ENCODE measurements around the gene B3GNT8. TPM values are rescaled to one million over a fixed set of nuclear protein-coding genes. Genes with fewer than 3 reads are reported as not detected.

The B3GNT8 gene
- polyA plus RNA-seq, 1 of the 3 experiments (the other 2 are of a cell fraction) = not detected

- Histone ChIP-seq H3K27ac (ENCODE audit: low read depth in 2 of 2, low read length in 1 of 2) (no peak overlapping the region), H3K36me3 (replicated peaks in 1 of 2; ENCODE audit: control insufficient read depth in 1 of 2, insufficient read depth in 2 of 2, low read length in 1 of 2) (peaks cover 0 to 3% of the 10 kb centered on the region in 2 experiments), H3K79me2 (ENCODE audit: insufficient read depth) (no peaks in the 10 kb centered on the region), H3K9me3 (no peaks in the 10 kb centered on the region), H3K9me2 (no peaks in the 10 kb centered on the region), H4K20me1 (ENCODE audit: insufficient read depth) (no peaks in the 10 kb centered on the region), H3K4me2 (no peak overlapping the region), H2AFZ (ENCODE audit: low read depth) (no peak overlapping the region), H3K9ac (no peak overlapping the region), H3K27me3 (ENCODE audit: insufficient read depth) (peaks cover 84% of the 10 kb centered on the region), H3K4me1 (ENCODE audit: control insufficient read depth in 1 of 2, insufficient read depth in 2 of 2, low read depth in 1 of 2, low read length in 1 of 2) (no peaks in the 10 kb centered on the region), H3F3A (replicated peaks; ENCODE audit: insufficient read depth) (no peaks in the 10 kb centered on the region), H3K4me3 (ENCODE audit: low read depth in 2 of 2, low read length in 1 of 2) (no peak overlapping the region)
- no peak for DNase-seq
- WGBS (ENCODE audit: low lambda C conversion rate) = 4% methylated on average over 6 of the region's 6 CpGs
- ChIA-PET CTCF (no interaction called here), POLR2A (no interaction called here)
- TF ChIP-seq USF1 (IDR thresholded peaks at IDR 0.05; ENCODE audit: borderline replicate concordance, low read depth) = no peak
- no peak for TF ChIP-seq ELF1 (IDR thresholded peaks at IDR 0.05)
These were observed 35.3 kb upstream of the B3GNT8 start for GRCh38 chr19:41462497-41462896.

- Histone ChIP-seq H3K9me3 (no peaks in the 10 kb centered on the region), H3K9ac (no peak overlapping the region), H3K4me2 (no peak overlapping the region), H3K4me3 (ENCODE audit: low read depth in 2 of 2, low read length in 1 of 2) (no peak overlapping the region), H3K9me2 (no peaks in the 10 kb centered on the region), H4K20me1 (ENCODE audit: insufficient read depth) (no peaks in the 10 kb centered on the region), H3K36me3 (replicated peaks in 1 of 2; ENCODE audit: control insufficient read depth in 1 of 2, insufficient read depth in 2 of 2, low read length in 1 of 2) (no peaks in the 10 kb centered on the region), H3K27me3 (ENCODE audit: insufficient read depth) (peaks cover 60% of the 10 kb centered on the region), H2AFZ (ENCODE audit: low read depth) (no peak overlapping the region), H3K79me2 (ENCODE audit: insufficient read depth) (no peaks in the 10 kb centered on the region), H3K4me1 (ENCODE audit: control insufficient read depth in 1 of 2, insufficient read depth in 2 of 2, low read depth in 1 of 2, low read length in 1 of 2) (no peaks in the 10 kb centered on the region), H3K27ac (ENCODE audit: low read depth in 2 of 2, low read length in 1 of 2) (no peak overlapping the region), H3F3A (replicated peaks; ENCODE audit: insufficient read depth) (no peaks in the 10 kb centered on the region)
- POLR2A ChIA-PET = no interaction called here
- no peak for DNase-seq
- CTCF ChIA-PET = interaction anchor here (1.6 to 2.0 kb wide), 3 partner anchors 8 to 113 kb away, joined by 5 to 8 read pairs (median 7); no protein-coding TSS in a partner anchor
- 7% methylated on average over 1 of the region's 1 CpG for WGBS (ENCODE audit: low lambda C conversion rate)
- TF ChIP-seq RCOR1 (IDR thresholded peaks at IDR 0.05; ENCODE audit: low read length) = no peak
- TF ChIP-seq YY1 (IDR thresholded peaks at IDR 0.05; ENCODE audit: low read depth) = no peak
- no peak for TF ChIP-seq POLR2AphosphoS5 (IDR thresholded peaks at IDR 0.05; ENCODE audit: low read depth, low read length)
These were observed 30.1 kb upstream of the B3GNT8 start for GRCh38 chr19:41457241-41457640.

- no peaks in the 10 kb centered on the region for H3F3A ChIP-seq (replicated peaks; ENCODE audit: insufficient read depth)
- peak overlapping the region; percentile 49 for H3K4me2 ChIP-seq
- no peak for DNase-seq
- no peaks in the 10 kb centered on the region for H3K4me1 ChIP-seq (ENCODE audit: control insufficient read depth in 1 of 2, insufficient read depth in 2 of 2, low read depth in 1 of 2, low read length in 1 of 2)
- H3K27me3 ChIP-seq (ENCODE audit: insufficient read depth) = peaks cover 61% of the 10 kb centered on the region
- H3K79me2 ChIP-seq (ENCODE audit: insufficient read depth) = no peaks in the 10 kb centered on the region
- no peaks in the 10 kb centered on the region for H4K20me1 ChIP-seq (ENCODE audit: insufficient read depth)
- 9% methylated on average over 7 of the region's 7 CpGs for WGBS (ENCODE audit: low lambda C conversion rate)
- no peak overlapping the region for H3K27ac ChIP-seq (ENCODE audit: low read depth in 2 of 2, low read length in 1 of 2)
- no peaks in the 10 kb centered on the region for H3K36me3 ChIP-seq (replicated peaks in 1 of 2; ENCODE audit: control insufficient read depth in 1 of 2, insufficient read depth in 2 of 2, low read length in 1 of 2)
- H3K4me3 ChIP-seq (ENCODE audit: low read depth in 2 of 2, low read length in 1 of 2) = no peak overlapping the region
- H3K9ac ChIP-seq = no peak overlapping the region
- H2AFZ ChIP-seq (ENCODE audit: low read depth) = 0 out of 2 replicates have a peak overlapping the region, but pooled peaks have one; percentile 1
- ChIA-PET CTCF (interaction anchor here (1.1 to 2.0 kb wide), 5 partner anchors 8 to 185 kb away, joined by 3 to 8 read pairs (median 5); no protein-coding TSS in a partner anchor), POLR2A (no interaction called here)
- no peaks in the 10 kb centered on the region for H3K9me3 ChIP-seq
- H3K9me2 ChIP-seq = no peaks in the 10 kb centered on the region
- no peak for TF ChIP-seq CHD2 (IDR thresholded peaks at IDR 0.05; ENCODE audit: low read length, partially characterized antibody)
- no peak for TF ChIP-seq FOXJ3 (CRISPR knock-in tag; IDR thresholded peaks at IDR 0.05)
- TF ChIP-seq MEF2A (IDR thresholded peaks at IDR 0.05; ENCODE audit: borderline replicate concordance, low read depth) = no peak
- no peak for TF ChIP-seq FOSL2 (IDR thresholded peaks at IDR 0.05; ENCODE audit: borderline replicate concordance, low read depth)
- TF ChIP-seq POLR2AphosphoS5 (IDR thresholded peaks at IDR 0.05; ENCODE audit: low read depth, low read length) = no peak
- TF ChIP-seq YY1 (IDR thresholded peaks at IDR 0.05; ENCODE audit: low read depth) = no peak
- no peak for TF ChIP-seq SIN3A (IDR thresholded peaks at IDR 0.05; ENCODE audit: borderline replicate concordance, low read depth, low read length)
- TF ChIP-seq RCOR1 (IDR thresholded peaks at IDR 0.05; ENCODE audit: low read length) = no peak
- no peak for TF ChIP-seq EP300 (IDR thresholded peaks at IDR 0.05; ENCODE audit: borderline replicate concordance in 1 of 2, low read depth in 1 of 2, low read length in 1 of 2)
- TF ChIP-seq JUND (IDR thresholded peaks at IDR 0.05) = no peak
- no peak for TF ChIP-seq EZH2phosphoT487 (IDR thresholded peaks at IDR 0.05; ENCODE audit: borderline replicate concordance, low read depth)
- no peak for TF ChIP-seq MAX (IDR thresholded peaks at IDR 0.05; ENCODE audit: low read depth)
- no peak for TF ChIP-seq TCF12 (IDR thresholded peaks at IDR 0.05)
These were observed 29.3 kb upstream of the B3GNT8 start for GRCh38 chr19:41456342-41456918.
